DND-41 (cell line): ENCODE results near the gene LINGO1.

ENCODE experiments used
- ATAC-seq: fragments of 200-7000 bp; cut with Tn5 transposase; 3 replicates; pipeline ENCODE4 v1.9.1; 2021; ENCODE audit warnings: low read depth; ENCODE audit not compliant: insufficient read depth
- DNase-seq: peaks from one replicate; pipeline ENCODE4 v3.0.0-alpha.2; 2020
- H2AFZ ChIP-seq: 2 replicates; pipeline ENCODE4 v1.6.0; 2012; ENCODE audit warnings: low read depth, low read length
- H3K27ac ChIP-seq: 2 replicates; pipeline ENCODE4 v1.5.1; 2012; ENCODE audit warnings: low read length, inconsistent platforms
- H3K27me3 ChIP-seq: fragments of 200-600 bp; sonication (generic); 2 replicates; pipeline ENCODE4 v1.6.0; 2012; ENCODE audit warnings: low read length, mild to moderate bottlenecking, inconsistent platforms; ENCODE audit not compliant: insufficient read depth, poor library complexity
- H3K36me3 ChIP-seq: 2 replicates; pipeline ENCODE4 v1.5.1; 2012; ENCODE audit warnings: low read length, inconsistent platforms; ENCODE audit not compliant: insufficient read depth
- H3K4me1 ChIP-seq: 2 replicates; pipeline ENCODE4 v1.5.1; 2012; ENCODE audit warnings: mild to moderate bottlenecking, low read length; ENCODE audit not compliant: insufficient read depth
- H3K4me2 ChIP-seq: 2 replicates; pipeline ENCODE4 v1.6.0; 2012; ENCODE audit warnings: mild to moderate bottlenecking, moderate library complexity, low read length, inconsistent platforms; ENCODE audit not compliant: insufficient read depth
- H3K4me3 ChIP-seq, 2 experiments: fragments of 200-600 bp in 1 of 2; shearing (Covaris generic) in 1 of 2; 2 replicates each; pipeline ENCODE4 v1.5.1; 2012 to 2016; ENCODE audit warnings: inconsistent platforms in 2 of 2, low read length in 2 of 2, mild to moderate bottlenecking in 2 of 2, low read depth in 1 of 2, moderate library complexity in 1 of 2
- H3K79me2 ChIP-seq: 2 replicates; pipeline ENCODE4 v1.6.0; 2012; ENCODE audit warnings: low read length, inconsistent platforms; ENCODE audit not compliant: insufficient read depth
- H3K9ac ChIP-seq: 2 replicates; pipeline ENCODE4 v1.6.0; 2012; ENCODE audit warnings: low read depth, mild to moderate bottlenecking, inconsistent platforms, low read length, moderate library complexity
- H3K9me3 ChIP-seq: 2 replicates; pipeline ENCODE4 v1.5.1; 2012; ENCODE audit warnings: low read length, moderate library complexity, mild to moderate bottlenecking, inconsistent platforms; ENCODE audit not compliant: insufficient read depth, severe bottlenecking
- H4K20me1 ChIP-seq: 2 replicates; pipeline ENCODE4 v1.6.0; 2012; ENCODE audit warnings: low read length; ENCODE audit not compliant: insufficient read depth
- EZH2 ChIP-seq: IDR thresholded peaks from 3 replicates; pipeline ENCODE4 v1.6.1; 2012; ENCODE audit warnings: borderline replicate concordance, low read depth, mild to moderate bottlenecking, moderate library complexity, low read length, inconsistent platforms; ENCODE audit not compliant: severe bottlenecking
- TF ChIP-seq, protein P1 (sequence below): IDR thresholded peaks from 2 replicates; pipeline ENCODE4 v1.5.1; 2012; ENCODE audit warnings: borderline replicate concordance, low read length, moderate library complexity, mild to moderate bottlenecking; ENCODE audit not compliant: poor library complexity, severe bottlenecking; ENCODE audit errors: extremely low read depth

Gene LINGO1

DNA sequence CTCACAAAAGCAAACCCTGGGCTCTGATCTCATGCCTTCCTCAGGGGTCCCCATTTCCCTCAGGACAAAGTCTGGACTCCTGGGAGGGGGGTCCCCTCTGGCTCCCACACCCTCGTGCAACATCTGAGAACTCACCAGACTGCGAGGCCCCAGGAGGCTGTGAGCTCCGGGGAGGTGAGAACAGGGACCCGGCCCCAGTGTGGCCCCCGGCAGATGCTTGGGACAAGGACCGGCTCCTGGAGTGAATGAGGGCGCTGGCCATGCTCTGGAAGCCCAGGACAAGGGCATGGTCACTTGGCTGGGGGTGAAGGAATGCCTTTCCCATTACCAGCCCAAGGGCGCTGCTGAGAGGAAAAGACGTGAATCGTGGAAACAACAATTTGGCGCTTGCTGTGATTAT is 48.0 kb downstream of the LINGO1 start:
- H3K36me3 ChIP-seq: no peaks in the 10 kb centered on the region
- H3K79me2 ChIP-seq: no peaks in the 10 kb centered on the region
- no peak overlapping the region for H3K4me3 ChIP-seq
- H3K27ac ChIP-seq: no peak overlapping the region
- H3K4me2 ChIP-seq: no peak overlapping the region
- no peaks in the 10 kb centered on the region for H3K4me1 ChIP-seq
- TF ChIP-seq, protein P1, sequence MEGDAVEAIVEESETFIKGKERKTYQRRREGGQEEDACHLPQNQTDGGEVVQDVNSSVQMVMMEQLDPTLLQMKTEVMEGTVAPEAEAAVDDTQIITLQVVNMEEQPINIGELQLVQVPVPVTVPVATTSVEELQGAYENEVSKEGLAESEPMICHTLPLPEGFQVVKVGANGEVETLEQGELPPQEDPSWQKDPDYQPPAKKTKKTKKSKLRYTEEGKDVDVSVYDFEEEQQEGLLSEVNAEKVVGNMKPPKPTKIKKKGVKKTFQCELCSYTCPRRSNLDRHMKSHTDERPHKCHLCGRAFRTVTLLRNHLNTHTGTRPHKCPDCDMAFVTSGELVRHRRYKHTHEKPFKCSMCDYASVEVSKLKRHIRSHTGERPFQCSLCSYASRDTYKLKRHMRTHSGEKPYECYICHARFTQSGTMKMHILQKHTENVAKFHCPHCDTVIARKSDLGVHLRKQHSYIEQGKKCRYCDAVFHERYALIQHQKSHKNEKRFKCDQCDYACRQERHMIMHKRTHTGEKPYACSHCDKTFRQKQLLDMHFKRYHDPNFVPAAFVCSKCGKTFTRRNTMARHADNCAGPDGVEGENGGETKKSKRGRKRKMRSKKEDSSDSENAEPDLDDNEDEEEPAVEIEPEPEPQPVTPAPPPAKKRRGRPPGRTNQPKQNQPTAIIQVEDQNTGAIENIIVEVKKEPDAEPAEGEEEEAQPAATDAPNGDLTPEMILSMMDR: no peak
- no peak for TF ChIP-seq EZH2
- no peak overlapping the region for H2AFZ ChIP-seq
- no peak overlapping the region for H3K9ac ChIP-seq
- H3K9me3 ChIP-seq: no peaks in the 10 kb centered on the region
- H3K27me3 ChIP-seq: peaks cover 5% of the 10 kb centered on the region
- DNase-seq (no peak), ATAC-seq (no peak)
- no peaks in the 10 kb centered on the region for H4K20me1 ChIP-seq

DNA sequence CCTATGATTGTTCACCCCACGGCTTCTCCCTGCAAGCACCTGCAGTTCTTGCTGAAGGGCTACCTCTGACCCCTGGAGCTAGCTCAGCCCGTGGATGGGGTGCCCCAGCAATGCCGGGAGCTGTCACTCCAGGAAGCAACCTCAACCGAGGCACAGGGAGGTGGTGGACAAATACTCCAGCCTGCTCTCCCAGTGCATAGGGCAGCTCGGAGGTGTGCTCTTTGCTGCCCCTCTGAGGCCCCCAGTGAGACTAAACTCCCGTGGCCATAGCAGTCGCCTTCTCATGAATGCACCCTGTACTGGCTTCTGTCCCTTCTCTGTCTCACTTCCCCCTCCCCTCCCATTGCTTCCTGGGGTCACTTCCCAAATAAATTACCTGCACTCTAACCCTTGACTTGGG is 48.5 kb downstream of the LINGO1 start:
- DNase-seq: no peak

DNA sequence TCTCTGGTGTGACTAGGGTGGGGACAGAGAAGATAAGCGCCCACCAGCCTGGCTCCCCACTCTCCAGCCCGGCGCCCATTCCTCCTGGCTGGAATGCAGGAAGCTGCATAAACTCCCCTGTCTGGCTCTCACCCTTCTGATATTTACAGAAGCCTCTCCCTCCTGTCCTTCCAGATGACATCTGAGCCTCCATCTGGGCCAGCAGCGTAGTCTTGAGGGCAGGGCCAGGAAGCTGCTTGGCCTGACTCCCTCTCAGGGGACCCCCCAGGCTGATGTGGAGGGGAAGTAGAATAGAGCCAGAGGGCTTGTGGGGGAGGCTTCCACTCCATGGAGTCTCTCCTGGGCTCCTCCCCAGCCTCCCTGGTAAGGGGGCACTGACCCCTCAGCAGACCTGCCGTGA is 49.9 kb downstream of the LINGO1 start:
- no peaks in the 10 kb centered on the region for H3K4me1 ChIP-seq
- H3K27me3 ChIP-seq: peaks cover 5% of the 10 kb centered on the region
- H3K4me3 ChIP-seq: no peak overlapping the region
- ATAC-seq (no peak), DNase-seq (no peak)
- H3K9ac ChIP-seq: no peak overlapping the region
- H4K20me1 ChIP-seq: no peaks in the 10 kb centered on the region
- TF ChIP-seq, protein P1: no peak
- TF ChIP-seq EZH2: no peak
- no peaks in the 10 kb centered on the region for H3K79me2 ChIP-seq
- no peaks in the 10 kb centered on the region for H3K9me3 ChIP-seq
- H3K27ac ChIP-seq: no peak overlapping the region
- H3K36me3 ChIP-seq: no peaks in the 10 kb centered on the region
- H3K4me2 ChIP-seq: no peak overlapping the region
- H2AFZ ChIP-seq: no peak overlapping the region

More for the DNA sequence above, 48.5 kb downstream of the LINGO1 start:
- H3K9me3 ChIP-seq: no peaks in the 10 kb centered on the region
- H3K79me2 ChIP-seq: no peaks in the 10 kb centered on the region
- TF ChIP-seq, protein P1: peak; percentile 42
- TF ChIP-seq EZH2: no peak
- H3K4me3 ChIP-seq: no peak overlapping the region
- H3K36me3 ChIP-seq: no peaks in the 10 kb centered on the region
- H3K9ac ChIP-seq: no peak overlapping the region
- H2AFZ ChIP-seq: no peak overlapping the region
- H3K4me2 ChIP-seq: no peak overlapping the region
- ATAC-seq: no peak
- no peaks in the 10 kb centered on the region for H4K20me1 ChIP-seq
- H3K27me3 ChIP-seq: peaks cover 5% of the 10 kb centered on the region
- no peaks in the 10 kb centered on the region for H3K4me1 ChIP-seq
- H3K27ac ChIP-seq: no peak overlapping the region

DNA sequence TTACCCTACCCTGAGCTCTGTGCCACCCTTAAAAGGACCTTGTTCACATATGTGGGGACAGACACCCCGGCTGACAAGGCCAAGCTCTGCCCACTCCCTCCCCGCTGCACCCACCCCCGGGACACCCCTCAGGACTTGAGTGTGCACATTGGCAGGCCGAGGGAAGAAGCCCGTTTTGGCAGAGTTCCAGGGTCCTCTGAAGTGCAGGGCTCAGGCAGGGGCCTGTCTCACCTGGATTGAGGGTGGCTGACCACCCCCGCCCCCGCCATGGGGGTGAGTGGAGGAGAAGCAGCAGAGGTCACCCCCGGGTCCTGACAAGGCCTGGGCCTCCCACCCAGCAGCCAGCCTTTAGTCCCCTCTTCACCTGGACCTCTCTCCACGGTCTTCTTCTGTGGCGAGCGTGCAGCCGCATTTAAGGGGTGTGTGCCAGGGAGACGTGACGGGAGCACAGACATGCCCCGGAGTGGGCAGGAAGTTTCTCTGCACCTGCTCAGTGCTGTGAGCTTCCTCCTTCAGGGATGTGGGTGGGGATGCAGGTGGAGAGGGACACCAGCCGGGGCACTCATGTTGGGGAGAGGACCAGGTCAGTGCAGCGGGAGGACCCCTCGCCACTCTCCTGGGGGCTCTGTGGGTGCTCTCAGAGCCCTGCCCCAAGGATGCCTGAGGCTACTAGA is 50.7 kb downstream of the LINGO1 start:
- Histone ChIP-seq H3K4me3 (no peak overlapping the region), H2AFZ (no peak overlapping the region), H3K9ac (no peak overlapping the region), H3K79me2 (no peaks in the 10 kb centered on the region), H3K27ac (no peak overlapping the region), H4K20me1 (no peaks in the 10 kb centered on the region), H3K4me1 (no peaks in the 10 kb centered on the region), H3K36me3 (no peaks in the 10 kb centered on the region), H3K4me2 (no peak overlapping the region), H3K9me3 (no peaks in the 10 kb centered on the region), H3K27me3 (peaks cover 5% of the 10 kb centered on the region)
- no peak for DNase-seq
- TF ChIP-seq EZH2: no peak
- TF ChIP-seq, protein P1: no peak
- no peak for ATAC-seq
